ENCODE data around the gene PEAR1. TPM values are rescaled to one million over a fixed set of nuclear protein-coding genes. Genes with fewer than 3 reads are reported as not detected.
A peak's percentile ranks its signal among the peaks of the same experiment; 100 is the strongest.

PEAR1 gene
- total RNA-seq, 1 donor from 2014 or later: 14.8 TPM

DNA sequence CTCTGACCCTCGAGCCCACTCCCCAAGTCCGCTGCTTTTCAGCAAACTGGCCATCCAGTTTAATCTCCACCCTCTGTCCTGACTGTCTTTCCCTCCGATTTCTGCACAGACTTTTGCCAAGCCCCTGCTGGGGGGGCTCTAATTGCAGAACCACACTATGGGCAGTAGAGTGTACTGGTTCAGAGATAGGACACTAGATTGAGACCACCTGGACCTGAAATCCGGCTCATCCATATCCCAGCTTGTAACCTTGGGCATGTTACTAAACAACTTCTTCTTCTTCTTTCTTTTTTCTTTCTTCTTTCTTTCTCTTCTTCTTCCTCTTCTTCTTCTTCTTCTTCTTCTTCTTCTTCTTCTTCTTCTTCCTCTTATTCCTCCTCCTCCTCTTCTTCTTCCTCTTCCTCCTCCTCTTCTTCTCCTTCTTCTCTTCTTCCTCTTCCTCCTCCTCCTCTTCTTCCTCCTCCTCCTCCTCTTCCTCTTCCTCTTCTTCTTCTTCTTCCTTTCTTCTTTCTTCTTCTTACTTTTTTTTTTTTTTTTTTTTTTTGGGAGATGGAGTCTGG lies 34.6 kb downstream of the PEAR1 start:
- intact Hi-C loops (cut with DNase I): no loop called here
- Histone ChIP-seq H3K27me3 (ENCODE audit: low read depth) (peaks cover 45% of the 10 kb centered on the region), H3K4me1 (peaks cover 30% of the 10 kb centered on the region), H3K36me3 (no peaks in the 10 kb centered on the region), H3K9me3 (no peaks in the 10 kb centered on the region), H3K27ac (no peak overlapping the region), H3K4me3 (peak overlapping the region; percentile 29)
- no peak for DNase-seq
- TF ChIP-seq, protein P1, sequence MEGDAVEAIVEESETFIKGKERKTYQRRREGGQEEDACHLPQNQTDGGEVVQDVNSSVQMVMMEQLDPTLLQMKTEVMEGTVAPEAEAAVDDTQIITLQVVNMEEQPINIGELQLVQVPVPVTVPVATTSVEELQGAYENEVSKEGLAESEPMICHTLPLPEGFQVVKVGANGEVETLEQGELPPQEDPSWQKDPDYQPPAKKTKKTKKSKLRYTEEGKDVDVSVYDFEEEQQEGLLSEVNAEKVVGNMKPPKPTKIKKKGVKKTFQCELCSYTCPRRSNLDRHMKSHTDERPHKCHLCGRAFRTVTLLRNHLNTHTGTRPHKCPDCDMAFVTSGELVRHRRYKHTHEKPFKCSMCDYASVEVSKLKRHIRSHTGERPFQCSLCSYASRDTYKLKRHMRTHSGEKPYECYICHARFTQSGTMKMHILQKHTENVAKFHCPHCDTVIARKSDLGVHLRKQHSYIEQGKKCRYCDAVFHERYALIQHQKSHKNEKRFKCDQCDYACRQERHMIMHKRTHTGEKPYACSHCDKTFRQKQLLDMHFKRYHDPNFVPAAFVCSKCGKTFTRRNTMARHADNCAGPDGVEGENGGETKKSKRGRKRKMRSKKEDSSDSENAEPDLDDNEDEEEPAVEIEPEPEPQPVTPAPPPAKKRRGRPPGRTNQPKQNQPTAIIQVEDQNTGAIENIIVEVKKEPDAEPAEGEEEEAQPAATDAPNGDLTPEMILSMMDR (IDR thresholded peaks at IDR 0.05): no peak
- ATAC-seq: no peak

- no peaks in the 10 kb centered on the region for H3K9me3 ChIP-seq
- H3K27me3 ChIP-seq (ENCODE audit: low read depth): peaks cover 29% of the 10 kb centered on the region
- DNase-seq (no peak), ATAC-seq (no peak)
- H3K27ac ChIP-seq: no peak overlapping the region
- H3K36me3 ChIP-seq: no peaks in the 10 kb centered on the region
- peaks cover 21% of the 10 kb centered on the region for H3K4me1 ChIP-seq
- intact Hi-C loops (cut with DNase I): no loop called here
- TF ChIP-seq, protein P1 (IDR thresholded peaks at IDR 0.05): no peak
- no peak overlapping the region for H3K4me3 ChIP-seq
Measured at GRCh38 chr1:156929596-156930238, 36.2 kb downstream of the PEAR1 start.

DNA sequence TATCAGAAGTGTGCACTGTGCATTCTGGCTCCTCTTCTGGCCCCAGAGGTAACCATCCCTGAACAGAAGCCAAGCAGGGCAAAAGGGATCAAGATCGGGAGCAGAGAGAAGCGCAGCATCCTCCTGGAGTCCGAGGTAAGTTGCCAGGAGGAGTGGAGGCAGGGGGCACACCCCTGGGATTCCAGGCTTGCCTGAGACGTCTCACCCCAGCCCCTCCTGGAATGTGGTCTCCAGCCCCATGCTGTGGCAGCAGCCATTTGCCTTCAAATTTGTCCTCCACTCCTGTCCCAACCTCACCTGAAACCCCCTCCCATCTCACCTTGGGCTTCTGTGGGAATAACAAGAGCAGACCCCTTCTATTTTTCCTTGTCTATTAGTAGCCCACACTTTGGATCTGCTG lies 37.0 kb downstream of the PEAR1 start:
- Histone ChIP-seq H3K4me1 (peaks cover 21% of the 10 kb centered on the region), H3K27ac (no peak overlapping the region), H3K4me3 (no peak overlapping the region), H3K36me3 (peaks cover 5% of the 10 kb centered on the region), H3K27me3 (ENCODE audit: low read depth) (peaks cover 21% of the 10 kb centered on the region), H3K9me3 (no peaks in the 10 kb centered on the region)
- ATAC-seq (no peak), DNase-seq (no peak)
- TF ChIP-seq, protein P1 (IDR thresholded peaks at IDR 0.05): no peak
- intact Hi-C loops (cut with DNase I): no loop called here

GRCh38 chr1:156931211-156931952 lies 37.9 kb downstream of the PEAR1 start:
- Histone ChIP-seq H3K27me3 (ENCODE audit: low read depth) (peaks cover 17% of the 10 kb centered on the region), H3K4me3 (peak overlapping the region; percentile 7), H3K27ac (no peak overlapping the region), H3K9me3 (no peaks in the 10 kb centered on the region), H3K4me1 (peaks cover 21% of the 10 kb centered on the region), H3K36me3 (peaks cover 14% of the 10 kb centered on the region)
- DNase-seq (no peak), ATAC-seq (peak; percentile 32 to 50)
- intact Hi-C loops (cut with DNase I): no loop called here
- TF ChIP-seq, protein P1 (IDR thresholded peaks at IDR 0.05): no peak

DNA sequence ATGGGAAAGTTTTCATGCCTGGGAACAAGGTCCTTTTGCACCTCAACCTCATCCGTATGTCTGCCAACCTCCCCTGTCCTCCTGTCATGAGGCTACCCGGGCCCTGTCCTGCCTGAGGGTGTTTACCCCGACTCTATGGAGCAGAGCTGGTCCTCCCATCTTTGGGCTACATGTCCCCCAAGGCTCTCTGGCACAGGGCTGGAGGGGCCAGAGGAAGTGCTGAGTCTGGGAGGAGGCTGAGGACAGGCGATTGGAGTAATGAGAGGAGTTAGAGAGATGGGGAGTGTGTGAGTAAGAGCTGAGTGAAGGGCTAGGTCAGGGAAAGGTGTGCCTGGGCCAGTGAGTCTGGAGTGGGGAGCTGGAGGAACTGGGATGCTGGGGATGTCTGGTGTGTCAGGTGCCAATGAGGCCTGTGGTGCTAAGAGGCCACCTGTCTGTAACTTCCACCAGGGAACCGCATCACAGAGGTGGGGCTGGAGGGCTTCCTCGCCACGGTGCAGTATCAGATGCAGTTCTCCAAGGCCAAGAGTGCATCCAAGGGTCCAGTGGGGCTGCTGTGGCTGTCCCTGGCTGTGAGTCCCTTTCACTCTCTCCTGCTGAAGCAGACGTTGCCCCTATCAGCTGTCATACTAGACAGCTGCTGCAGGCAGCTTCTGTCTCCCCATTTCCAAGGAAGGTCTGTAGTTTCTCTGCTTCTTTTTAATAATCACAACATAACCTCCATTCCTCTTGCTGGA lies 38.6 kb downstream of the PEAR1 start:
- ATAC-seq (no peak), DNase-seq (no peak)
- intact Hi-C loops (cut with DNase I): no loop called here
- H3K4me3 ChIP-seq: peak overlapping the region; percentile 7
- peaks cover 22% of the 10 kb centered on the region for H3K36me3 ChIP-seq
- peaks cover 18% of the 10 kb centered on the region for H3K4me1 ChIP-seq
- peaks cover 10% of the 10 kb centered on the region for H3K27me3 ChIP-seq (ENCODE audit: low read depth)
- TF ChIP-seq, protein P1 (IDR thresholded peaks at IDR 0.05): no peak
- no peak overlapping the region for H3K27ac ChIP-seq
- H3K9me3 ChIP-seq: no peaks in the 10 kb centered on the region

Data from lower lobe of right lung (tissue), 2 donors.